Coronary artery (tissue), 2 donors: ENCODE results near the gene NRL.

Source experiments
- DNase-seq: peaks from one replicate; pipeline ENCODE4 v3.0.0-alpha.2; 2017; ENCODE audit warnings: low spot score
- H3K27ac ChIP-seq, 2 donors: fragments of 200-600 bp; sonication (generic); one replicate each; pipeline ENCODE4 v1.5.1; 2016 to 2019
- H3K4me3 ChIP-seq: fragments of 200-600 bp; sonication (generic); 2 replicates; pipeline ENCODE4 v1.5.1; 2016; ENCODE audit warnings: mild to moderate bottlenecking, moderate library complexity
- TF ChIP-seq, protein P1 (sequence below): fragments of 200-600 bp; sonication (generic); IDR thresholded peaks from one replicate; pipeline ENCODE4 v1.5.1; 2019; ENCODE audit warnings: antibody characterized with exemption

Gene NRL

DNA sequence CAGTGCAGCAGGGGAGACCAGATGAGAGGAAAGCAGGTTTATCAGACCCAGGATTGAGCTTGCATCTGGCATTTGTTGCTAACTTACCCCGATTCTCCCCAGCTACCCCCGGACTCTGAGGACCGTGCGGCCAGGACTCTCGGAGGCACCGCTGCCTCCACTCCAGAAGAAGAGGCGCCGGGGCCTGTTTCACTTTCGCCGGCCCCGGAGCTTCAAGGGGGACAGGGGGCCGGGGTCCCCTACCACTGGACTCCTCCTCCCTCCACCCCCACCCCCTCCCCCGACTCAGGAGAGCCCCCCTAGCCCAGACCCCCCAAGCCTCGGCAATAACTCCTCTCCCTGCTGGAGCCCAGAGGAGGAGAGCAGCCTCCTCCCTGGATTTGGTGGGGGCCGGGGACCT, 49.9 kb downstream of the NRL start:
- no peak overlapping the region for H3K27ac ChIP-seq
- TF ChIP-seq, protein P1, sequence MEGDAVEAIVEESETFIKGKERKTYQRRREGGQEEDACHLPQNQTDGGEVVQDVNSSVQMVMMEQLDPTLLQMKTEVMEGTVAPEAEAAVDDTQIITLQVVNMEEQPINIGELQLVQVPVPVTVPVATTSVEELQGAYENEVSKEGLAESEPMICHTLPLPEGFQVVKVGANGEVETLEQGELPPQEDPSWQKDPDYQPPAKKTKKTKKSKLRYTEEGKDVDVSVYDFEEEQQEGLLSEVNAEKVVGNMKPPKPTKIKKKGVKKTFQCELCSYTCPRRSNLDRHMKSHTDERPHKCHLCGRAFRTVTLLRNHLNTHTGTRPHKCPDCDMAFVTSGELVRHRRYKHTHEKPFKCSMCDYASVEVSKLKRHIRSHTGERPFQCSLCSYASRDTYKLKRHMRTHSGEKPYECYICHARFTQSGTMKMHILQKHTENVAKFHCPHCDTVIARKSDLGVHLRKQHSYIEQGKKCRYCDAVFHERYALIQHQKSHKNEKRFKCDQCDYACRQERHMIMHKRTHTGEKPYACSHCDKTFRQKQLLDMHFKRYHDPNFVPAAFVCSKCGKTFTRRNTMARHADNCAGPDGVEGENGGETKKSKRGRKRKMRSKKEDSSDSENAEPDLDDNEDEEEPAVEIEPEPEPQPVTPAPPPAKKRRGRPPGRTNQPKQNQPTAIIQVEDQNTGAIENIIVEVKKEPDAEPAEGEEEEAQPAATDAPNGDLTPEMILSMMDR, result no peak
- H3K4me3 ChIP-seq, result no peak overlapping the region
- no peak for DNase-seq

DNA sequence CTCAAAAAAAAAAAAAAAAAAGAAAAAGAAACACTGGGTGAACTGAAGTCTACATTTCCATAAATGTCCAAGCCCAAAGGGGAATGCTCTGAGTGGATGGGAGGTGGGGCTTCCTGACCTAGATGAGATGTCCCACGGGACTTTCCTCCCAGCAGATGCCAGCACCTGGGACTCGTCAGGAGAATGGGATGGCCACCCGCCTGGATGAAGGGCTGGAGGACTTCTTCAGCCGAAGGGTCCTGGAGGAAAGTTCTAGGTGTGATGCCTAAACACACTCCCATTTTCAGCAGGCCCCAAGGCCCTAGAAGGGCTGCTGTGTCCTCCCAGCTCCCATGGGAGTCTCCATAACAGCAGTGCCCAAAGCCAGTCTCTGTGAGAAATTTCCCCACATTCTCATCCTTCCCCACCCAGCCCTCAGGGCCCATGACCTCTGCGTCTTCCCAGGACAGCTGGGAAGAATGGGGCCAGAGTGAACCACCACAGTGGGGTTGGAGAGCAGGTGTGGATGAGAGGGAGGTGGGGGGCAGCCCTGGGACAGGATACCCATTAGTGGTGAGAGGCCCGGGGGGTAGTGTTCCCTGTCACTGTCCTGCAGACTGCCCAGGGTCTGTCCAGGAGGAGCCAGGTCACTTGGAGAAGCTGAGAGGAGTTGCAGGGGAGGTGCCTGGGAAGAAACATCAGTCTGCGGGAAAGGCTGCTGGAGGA, 50.5 kb downstream of the NRL start:
- no peak for DNase-seq
- Histone ChIP-seq H3K4me3 (no peak overlapping the region), H3K27ac (no peak overlapping the region)
- TF ChIP-seq, protein P1, result no peak

DNA sequence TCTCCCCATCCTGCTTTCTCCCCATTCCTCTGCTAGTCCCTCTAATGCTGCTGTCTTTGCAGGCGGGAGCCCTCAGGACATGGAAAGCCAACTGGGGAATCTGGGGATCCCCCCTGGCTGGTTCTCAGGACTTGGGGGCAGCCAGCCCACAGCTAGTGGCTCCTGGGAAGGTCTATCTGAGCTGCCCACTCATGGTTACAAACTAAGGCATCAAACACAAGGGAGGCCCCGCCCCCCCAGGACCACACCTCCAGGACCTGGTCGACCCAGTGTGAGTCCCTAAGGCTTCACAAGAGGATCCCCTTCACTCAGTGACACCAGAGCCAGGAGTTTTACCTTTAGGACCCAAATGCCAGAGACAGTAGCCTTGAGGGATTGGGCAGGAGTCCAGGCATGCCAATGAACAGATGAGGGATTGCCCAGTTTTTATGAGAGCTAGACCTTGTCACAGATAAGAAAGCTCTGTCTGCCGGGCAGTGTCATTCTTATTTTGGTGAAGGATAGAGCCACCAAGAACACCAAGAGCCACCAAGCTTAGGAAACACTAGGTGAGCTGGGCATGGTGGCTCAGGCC, 51.4 kb downstream of the NRL start:
- TF ChIP-seq, protein P1, result no peak
- DNase-seq, result no peak

DNA sequence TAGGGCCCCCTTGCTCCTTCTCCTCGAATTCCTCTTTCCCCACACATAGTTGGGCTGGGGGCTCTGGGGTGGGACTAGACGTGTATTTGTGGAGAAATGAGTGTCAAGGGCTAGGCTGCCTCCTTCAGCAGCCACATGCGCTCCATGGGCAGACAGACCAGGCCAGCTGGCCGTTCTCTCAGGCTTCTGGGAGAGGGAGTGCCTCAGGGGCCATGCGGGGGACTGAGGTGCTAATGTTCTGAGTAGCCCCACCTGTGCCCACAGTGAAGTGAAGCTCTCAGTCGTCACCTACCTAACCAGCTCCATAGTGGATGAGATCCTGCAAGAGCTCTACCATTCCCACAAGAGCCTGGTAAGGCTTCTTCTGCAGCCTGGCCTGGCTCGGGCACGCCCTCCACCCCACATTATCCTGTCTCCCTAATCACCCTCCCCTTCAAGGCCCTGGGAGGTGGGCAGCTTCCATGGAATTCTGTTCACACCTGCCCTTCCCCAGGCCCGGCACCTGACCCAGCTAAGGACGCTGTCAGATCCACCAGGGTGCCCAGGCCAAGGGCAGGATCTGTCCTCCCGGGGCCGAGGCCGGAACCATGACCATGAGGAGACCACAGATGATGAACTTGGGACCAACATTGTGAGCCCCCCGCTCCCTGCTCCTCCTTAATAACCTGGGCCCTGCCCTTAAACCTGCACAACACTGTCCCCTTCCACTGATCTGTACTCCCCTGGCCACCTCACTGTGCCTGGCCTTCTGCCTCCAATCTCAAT, 52.4 kb downstream of the NRL start:
- TF ChIP-seq, protein P1, result no peak
- no peak overlapping the region for H3K4me3 ChIP-seq
- no peak for DNase-seq
- H3K27ac ChIP-seq, result no peak overlapping the region

More for the DNA sequence above, 51.4 kb downstream of the NRL start:
- no peak overlapping the region for H3K27ac ChIP-seq
- H3K4me3 ChIP-seq, result no peak overlapping the region

DNA sequence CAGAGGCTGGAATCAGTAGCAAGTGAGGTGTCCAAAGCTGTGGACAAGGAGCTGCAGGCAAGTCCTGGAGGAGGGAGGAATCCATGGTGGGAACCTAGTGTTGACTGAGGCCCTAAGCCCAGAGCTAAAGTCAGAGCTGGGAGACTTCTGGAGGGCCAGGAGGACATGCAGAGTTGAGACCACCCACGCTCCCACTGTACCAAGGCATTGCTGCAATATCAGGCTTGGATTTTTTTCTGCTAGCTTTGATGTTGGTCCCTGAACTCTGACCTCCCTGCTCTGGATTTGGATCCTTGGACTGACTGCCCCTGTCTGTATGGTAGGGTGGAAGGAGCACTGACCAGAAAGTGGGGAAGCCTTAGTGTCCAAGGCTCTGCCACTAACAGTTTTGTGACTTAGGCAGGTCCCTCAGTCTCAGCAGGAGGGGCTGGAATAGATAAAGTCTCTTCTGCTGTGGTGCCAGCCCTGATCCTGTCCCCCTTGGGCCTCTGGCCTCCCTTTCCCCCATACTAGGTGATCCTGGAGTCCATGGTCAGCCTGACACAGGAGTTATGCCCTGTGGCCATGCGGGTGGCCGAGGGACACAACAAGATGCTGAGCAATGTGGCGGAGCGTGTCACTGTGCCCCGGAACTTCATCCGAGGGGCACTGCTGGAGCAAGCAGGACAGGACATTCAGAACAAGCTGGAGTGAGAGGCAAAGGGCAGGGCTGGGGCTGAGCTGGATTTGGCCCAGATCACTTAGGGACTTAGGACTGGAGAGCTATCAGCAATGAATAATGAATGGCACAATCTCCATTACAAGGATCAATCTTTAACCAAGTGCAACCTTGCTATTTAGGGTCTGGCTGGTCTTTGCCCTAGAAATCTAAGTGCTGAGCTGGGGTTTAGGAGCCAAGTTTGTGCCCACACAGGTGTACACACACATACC, 53.5 kb downstream of the NRL start:
- H3K27ac ChIP-seq, result no peak overlapping the region
- TF ChIP-seq, protein P1, result no peak
- no peak for DNase-seq
- no peak overlapping the region for H3K4me3 ChIP-seq

DNA sequence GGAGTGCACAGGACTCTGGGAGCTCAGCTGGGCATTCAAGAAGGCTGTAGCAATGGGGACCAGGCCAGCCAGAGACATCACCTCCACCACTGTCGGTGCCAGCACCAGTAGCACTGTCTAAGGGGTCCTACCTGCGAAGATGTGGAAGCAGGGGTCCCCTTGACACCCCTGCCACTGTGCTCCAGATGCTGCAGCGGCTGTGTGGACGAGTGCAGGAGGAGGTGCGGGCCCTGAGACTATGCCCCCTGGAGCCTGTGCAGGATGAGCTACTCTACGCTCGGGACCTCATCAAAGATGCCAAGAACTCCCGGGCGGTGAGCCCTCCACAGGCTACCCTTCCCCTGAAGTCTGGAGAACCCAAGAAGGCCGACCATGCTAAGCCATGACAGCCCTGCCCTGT, 54.3 kb downstream of the NRL start:
- H3K4me3 ChIP-seq, result no peak overlapping the region
- no peak overlapping the region for H3K27ac ChIP-seq
- DNase-seq, result no peak
- TF ChIP-seq, protein P1, result no peak
